ENCODE data around the gene SLC25A23.
"Not testable (repeated sequence)": the region's sequence is repeated elsewhere in the genome, so short reads cannot be mapped to it uniquely, and the experiment has no call there.

SLC25A23 gene

GRCh38 chr19:6424195-6424938, 35.2 kb downstream of the SLC25A23 start, which contains the start of gene KHSRP:
KHSRP (minus strand) TSS chr19:6424811; CDS start chr19:6424701, 110 bp downstream.
- no peak for DNase-seq

DNA sequence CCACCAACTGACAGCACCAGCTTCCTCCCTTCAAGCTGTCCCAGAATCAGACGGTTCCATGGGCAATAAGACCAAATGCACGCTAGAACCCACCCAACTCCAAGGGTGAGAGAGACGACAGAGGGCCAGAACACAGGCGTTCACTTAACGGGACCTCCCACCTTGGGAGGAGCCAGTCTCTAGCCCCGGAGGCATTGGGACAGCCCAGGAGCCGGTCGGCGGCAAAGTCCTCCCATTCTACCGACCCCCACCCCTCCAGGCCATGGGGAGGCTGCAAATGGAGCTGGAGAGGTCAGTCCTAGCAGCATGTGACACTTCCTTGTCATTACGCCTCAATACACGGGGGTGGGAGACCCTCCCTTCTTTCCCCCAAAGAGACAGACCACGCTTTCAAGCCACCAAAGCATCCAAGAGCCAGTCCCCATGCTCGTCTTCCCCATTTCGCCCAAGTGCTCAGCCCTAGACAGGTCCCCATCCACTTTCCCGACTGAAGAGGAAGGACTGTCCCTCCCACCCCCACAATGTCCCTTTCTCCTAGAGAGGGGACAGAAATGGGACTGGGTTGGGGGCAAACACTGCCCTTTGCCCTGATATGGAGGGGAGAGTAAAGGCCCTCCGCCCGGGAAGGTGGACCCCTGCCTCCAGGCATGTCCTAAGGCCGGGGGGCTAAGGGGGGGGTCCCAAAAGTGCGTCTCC, 35.9 kb downstream of the SLC25A23 start:
- no peak for DNase-seq

DNA sequence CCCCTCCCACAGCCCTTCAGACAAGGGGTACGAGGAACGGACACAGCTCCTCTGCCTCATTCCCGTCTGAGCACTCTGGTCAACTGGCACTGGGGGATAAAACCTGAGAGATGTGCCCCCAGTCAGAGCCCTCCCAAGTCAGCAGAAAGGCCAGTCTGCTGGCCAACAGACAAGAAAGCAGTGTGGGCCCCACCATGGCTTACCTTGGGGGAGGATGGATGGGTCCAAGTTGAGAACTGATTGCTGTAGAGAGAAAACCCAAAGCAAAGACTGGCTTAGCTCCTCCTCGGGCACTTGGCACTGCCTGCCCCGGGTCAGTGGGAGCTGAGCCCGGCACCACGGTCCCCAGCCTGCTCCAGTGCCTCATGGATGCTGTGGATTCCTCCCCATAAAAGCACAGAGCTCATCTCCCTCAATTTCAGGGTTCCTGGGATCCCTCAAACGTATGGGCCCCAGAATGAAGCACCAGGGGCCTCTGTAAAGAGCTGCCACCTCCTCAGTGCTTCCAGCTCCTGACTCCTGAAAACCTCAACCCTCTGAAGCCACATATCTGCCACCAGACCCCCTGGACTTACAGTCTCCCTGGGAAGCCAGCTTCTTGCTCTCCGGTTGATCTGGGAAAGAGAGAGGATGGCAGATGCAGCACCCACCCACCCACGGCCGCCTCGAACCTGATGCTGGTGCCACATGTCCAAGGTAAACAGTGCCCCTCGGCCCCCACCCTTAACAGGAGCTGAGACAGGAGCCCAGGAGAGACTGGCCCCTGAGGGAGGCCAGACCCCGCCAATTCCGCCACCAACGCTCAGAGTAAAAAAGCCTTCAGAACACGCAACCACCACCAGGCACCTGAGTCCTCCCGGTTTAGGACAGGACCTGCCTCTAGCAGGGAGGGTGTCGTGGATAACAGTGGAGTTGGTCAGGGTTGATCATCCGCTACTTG, 38.2 kb downstream of the SLC25A23 start:
- no peak for DNase-seq

- no peak for DNase-seq
Measured at GRCh38 chr19:6418562-6418932, 41.0 kb downstream of the SLC25A23 start.

- DNase-seq, result no peak
Measured at GRCh38 chr19:6417713-6418561, 41.7 kb downstream of the SLC25A23 start.

GRCh38 chr19:6416658-6417405, 42.8 kb downstream of the SLC25A23 start:
- DNase-seq, result no peak

GRCh38 chr19:6415591-6416190, 43.9 kb downstream of the SLC25A23 start:
- no peak for DNase-seq

GRCh38 chr19:6414793-6415590, 44.6 kb downstream of the SLC25A23 start:
- no peak for DNase-seq

- no peak for DNase-seq
Measured at GRCh38 chr19:6413721-6414643, 45.6 kb downstream of the SLC25A23 start.

GRCh38 chr19:6413291-6413690, 46.3 kb downstream of the SLC25A23 start:
- DNase-seq, result no peak

DNA sequence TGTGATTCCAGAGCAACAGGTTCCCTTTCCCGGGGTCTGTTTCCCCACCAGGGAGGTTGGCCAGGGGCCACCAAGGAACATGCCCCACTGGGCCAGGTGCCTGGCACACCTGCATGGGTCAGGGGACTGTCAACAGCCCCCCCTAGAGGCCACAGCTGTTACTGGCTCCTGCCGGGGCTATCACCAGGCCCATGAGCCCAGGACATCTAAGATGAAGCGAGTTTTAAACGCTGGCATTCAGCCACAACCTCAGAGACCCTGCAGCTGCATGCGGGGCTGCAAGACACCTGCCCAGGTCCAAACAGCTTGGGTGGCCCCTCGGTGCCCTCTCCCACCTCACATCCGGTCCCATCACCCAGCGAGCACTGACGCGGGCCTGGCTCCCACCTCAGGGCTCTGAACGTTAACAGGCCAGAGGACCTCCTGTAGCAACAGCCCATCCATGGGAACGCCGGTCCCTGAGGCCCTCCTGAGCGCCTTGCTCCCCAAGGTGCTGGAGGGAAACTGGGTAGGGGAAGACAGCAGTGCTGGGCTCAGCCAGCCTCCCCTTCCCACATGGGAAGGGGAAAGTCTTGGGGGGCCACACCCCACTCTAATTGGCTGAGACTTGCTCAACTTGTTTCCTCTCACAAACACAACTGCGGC, 47.0 kb downstream of the SLC25A23 start:
- DNase-seq, result peak; percentile 25

DNA sequence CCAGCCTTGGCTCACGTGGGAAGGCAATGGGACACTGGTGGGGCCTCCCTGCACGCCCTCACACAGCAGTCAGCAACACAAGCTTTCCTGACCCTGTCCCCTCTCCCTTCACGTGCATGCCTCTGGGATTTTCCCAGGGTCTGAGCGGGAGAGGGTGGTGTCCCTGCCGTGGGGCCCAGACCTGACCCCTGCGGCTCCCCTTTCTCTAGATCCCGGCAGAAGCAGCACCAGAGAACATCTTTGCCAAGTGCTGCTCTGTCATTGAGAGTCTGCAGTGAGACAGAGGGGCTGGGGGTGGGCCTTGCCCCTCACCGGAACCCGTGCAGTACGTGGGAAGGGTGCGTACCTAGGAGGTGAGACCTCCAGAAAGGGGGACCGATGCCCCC, 47.5 kb downstream of the SLC25A23 start:
- no peak for DNase-seq

DNA sequence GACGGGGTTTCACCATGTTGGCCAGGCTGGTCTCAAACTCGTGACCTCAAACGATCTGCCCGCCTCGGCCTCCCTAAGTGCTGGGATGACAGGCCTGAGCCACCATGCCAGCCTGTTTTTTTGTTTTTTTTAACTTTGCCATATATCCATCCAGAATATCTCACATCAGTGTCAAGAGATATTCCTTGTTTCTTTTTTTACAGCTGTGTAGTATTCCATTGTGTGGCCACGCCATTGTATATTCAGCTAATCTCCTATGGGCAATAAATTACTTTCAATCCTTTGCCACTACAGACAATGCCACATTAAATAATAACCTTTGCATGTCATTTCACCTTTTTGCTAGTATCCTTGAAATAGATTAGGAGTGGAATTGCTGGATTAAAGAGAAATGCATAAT, 50.2 kb downstream of the SLC25A23 start:
- DNase-seq, result no peak

GRCh38 chr19:6406401-6406800, 53.2 kb downstream of the SLC25A23 start:
- DNase-seq, result no peak

- DNase-seq, result no peak
Measured at GRCh38 chr19:6402837-6403608, 56.6 kb downstream of the SLC25A23 start.

DNA sequence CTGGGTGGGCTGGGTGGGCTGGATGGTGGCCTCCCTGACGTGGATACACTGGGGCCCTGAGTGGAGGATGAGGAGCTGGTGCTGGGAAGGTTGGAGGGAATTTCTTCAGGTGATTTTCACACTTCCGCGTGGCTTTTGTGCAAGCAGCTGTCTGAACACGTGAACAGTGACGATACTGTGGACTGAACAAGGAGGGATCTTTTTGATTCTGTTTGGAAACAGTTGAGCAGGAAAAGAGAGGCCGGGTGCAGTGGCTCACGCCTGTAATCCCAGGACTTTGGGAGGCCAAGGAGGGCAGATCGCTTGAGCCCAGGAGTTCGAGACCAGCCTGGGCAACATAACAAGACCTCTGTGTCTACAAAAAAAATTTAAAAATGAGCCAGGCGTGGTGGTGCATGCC, 57.5 kb downstream of the SLC25A23 start:
- DNase-seq, result no peak

DNA sequence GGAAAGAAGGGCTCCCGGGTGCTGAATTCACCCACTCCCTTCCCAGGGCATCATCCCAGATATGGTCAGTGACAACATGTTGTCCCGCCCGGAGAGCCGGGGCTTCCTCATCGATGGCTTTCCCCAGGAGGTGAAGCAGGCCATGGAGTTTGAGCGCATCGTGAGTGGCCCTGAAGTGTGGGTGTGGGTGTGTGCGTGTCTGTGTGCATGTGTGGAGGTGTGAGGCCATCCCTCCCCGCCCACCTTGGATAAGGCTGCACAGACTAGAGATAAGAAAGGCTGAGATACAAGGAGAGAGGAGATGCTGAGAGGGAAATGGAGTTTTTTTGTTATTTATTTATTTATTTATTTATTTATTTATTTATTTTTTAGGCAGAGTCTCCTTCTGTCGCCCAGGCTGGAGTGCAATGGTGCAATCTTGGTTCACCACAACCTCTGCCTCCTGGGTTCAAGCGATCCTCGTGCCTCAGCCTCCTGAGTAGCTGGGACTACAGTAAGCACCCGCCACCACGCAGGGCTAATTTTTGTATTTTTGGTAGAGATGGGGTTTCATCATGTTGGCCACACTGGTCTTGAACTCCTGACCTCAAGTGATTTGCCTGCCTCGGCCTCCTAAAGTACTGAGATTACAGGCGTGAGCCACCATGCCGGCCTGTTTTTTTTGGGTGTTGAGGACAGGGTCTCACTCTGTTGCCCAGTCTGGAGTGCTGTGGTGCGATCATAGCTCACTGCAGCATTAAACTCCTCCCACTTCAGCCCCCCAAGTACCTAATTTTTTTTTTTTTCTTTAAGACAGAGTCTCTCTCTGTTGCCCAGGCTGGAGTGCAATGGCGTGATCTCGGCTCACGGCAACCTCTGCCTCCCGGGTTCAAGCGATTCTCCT, 59.3 kb downstream of the SLC25A23 start:
- not testable (repeated sequence) for DNase-seq
